Calu3 (cell line): ENCODE results near the gene HMGCLL1. TPM values are rescaled to one million over a fixed set of nuclear protein-coding genes. Genes with fewer than 3 reads are reported as not detected.

Experiments used
- BruUV-seq: library from RNA; stranded (reverse); fragments of 400-500 nt; replicated peaks from 2 replicates; lab custom pipeline; 2021; lab: Mats Ljungman, UMichigan
- CTCF ChIA-PET: fragments of 300-600 bp; sonication (Branson Sonifier 250); formaldehyde crosslinking; loops from one replicate; lab custom pipeline; 2022; ENCODE audit warnings: antibody characterized with exemption; lab: Charles Lee
- DNase-seq: peaks from one replicate; pipeline ENCODE4 v3.0.0; 2022
- H3K27ac Mint-ChIP-seq: one replicate; pipeline ENCODE4 v1.8.0; 2022; ENCODE audit warnings: mixed read lengths; ENCODE audit not compliant: unreplicated experiment
- H3K27me3 Mint-ChIP-seq: one replicate; pipeline ENCODE4 v1.8.0; 2022; ENCODE audit warnings: mixed read lengths; ENCODE audit not compliant: unreplicated experiment
- H3K36me3 Mint-ChIP-seq: one replicate; pipeline ENCODE4 v1.8.0; 2022; ENCODE audit warnings: mild to moderate bottlenecking, moderate library complexity, mixed read lengths; ENCODE audit not compliant: insufficient read depth, unreplicated experiment
- H3K4me1 Mint-ChIP-seq: one replicate; pipeline ENCODE4 v1.8.0; 2022; ENCODE audit warnings: mild to moderate bottlenecking, low read depth, mixed read lengths; ENCODE audit not compliant: unreplicated experiment
- H3K4me3 Mint-ChIP-seq: one replicate; pipeline ENCODE4 v1.8.0; 2022; ENCODE audit warnings: mild to moderate bottlenecking, low read depth, moderate library complexity, mixed read lengths; ENCODE audit not compliant: unreplicated experiment
- H3K9me3 Mint-ChIP-seq: one replicate; pipeline ENCODE4 v1.8.0; 2022; ENCODE audit warnings: low read depth, mixed read lengths; ENCODE audit not compliant: unreplicated experiment
- CTCF ChIP-seq: fragments of 200-600 bp; IDR thresholded peaks from one replicate; pipeline ENCODE4 v1.8.0; 2022; ENCODE audit warnings: antibody characterized with exemption; ENCODE audit not compliant: unreplicated experiment
- intact Hi-C: fragments of 100-400 bp; cut with micrococcal nuclease; formaldehyde crosslinking; loops from one replicate; pipeline ENCODE4 v1.10.0; 2022; ENCODE audit not compliant: unreplicated experiment
- total RNA-seq: library from RNA; stranded (reverse); gene quantifications from 2 replicates; pipeline ENCODE4 v1.2.3, GENCODE V29; 2022

Gene HMGCLL1
- total RNA-seq, 1 experiment from 2014 or later, result not detected

GRCh38 chr6:55449225-55449624, 129.8 kb downstream of the HMGCLL1 start:
- H3K27me3 Mint-ChIP-seq, result no peaks in the 10 kb centered on the region
- H3K4me3 Mint-ChIP-seq, result no peak overlapping the region
- intact Hi-C loops, result loop anchor here (10.0 kb wide), 1 partner anchor 846 kb away; no protein-coding TSS in a partner anchor
- H3K36me3 Mint-ChIP-seq, result no peaks in the 10 kb centered on the region
- H3K27ac Mint-ChIP-seq, result no peak overlapping the region
- DNase-seq, result no peak
- H3K4me1 Mint-ChIP-seq, result no peaks in the 10 kb centered on the region
- CTCF ChIA-PET, result no interaction called here
- BruUV-seq, result no TSS peak
- H3K9me3 Mint-ChIP-seq, result no peaks in the 10 kb centered on the region
- TF ChIP-seq CTCF, result peak; percentile 19

GRCh38 chr6:55448451-55448850, 130.5 kb downstream of the HMGCLL1 start:
- Mint-ChIP-seq H3K4me3 (no peak overlapping the region), H3K4me1 (no peaks in the 10 kb centered on the region), H3K36me3 (no peaks in the 10 kb centered on the region), H3K27me3 (no peaks in the 10 kb centered on the region), H3K27ac (no peak overlapping the region), H3K9me3 (no peaks in the 10 kb centered on the region)
- BruUV-seq, result no TSS peak
- CTCF ChIA-PET, result interaction anchor here (1.2 kb wide), 1 partner anchor 493 kb away, joined by 3 read pairs; no protein-coding TSS in a partner anchor
- DNase-seq, result no peak
- TF ChIP-seq CTCF, result no peak
- intact Hi-C loops, result loop anchor here (10.0 kb wide), 1 partner anchor 846 kb away; no protein-coding TSS in a partner anchor

GRCh38 chr6:55447891-55448290, 131.1 kb downstream of the HMGCLL1 start:
- intact Hi-C loops, result loop anchor here (10.0 kb wide), 1 partner anchor 847 kb away; no protein-coding TSS in a partner anchor
- Mint-ChIP-seq H3K36me3 (no peaks in the 10 kb centered on the region), H3K4me1 (no peaks in the 10 kb centered on the region), H3K4me3 (no peak overlapping the region), H3K27me3 (no peaks in the 10 kb centered on the region), H3K9me3 (no peaks in the 10 kb centered on the region), H3K27ac (no peak overlapping the region)
- no TSS peak for BruUV-seq
- CTCF ChIA-PET, result interaction anchor here (0.6 to 1.2 kb wide), 2 partner anchors 494 to 1422 kb away, joined by 3 read pairs; no protein-coding TSS in a partner anchor
- TF ChIP-seq CTCF, result no peak
- DNase-seq, result no peak

- H3K9me3 Mint-ChIP-seq, result no peaks in the 10 kb centered on the region
- no peak overlapping the region for H3K4me3 Mint-ChIP-seq
- TF ChIP-seq CTCF, result peak; percentile 52
- no TSS peak for BruUV-seq
- H3K4me1 Mint-ChIP-seq, result no peaks in the 10 kb centered on the region
- CTCF ChIA-PET, result no interaction called here
- H3K27me3 Mint-ChIP-seq, result no peaks in the 10 kb centered on the region
- H3K27ac Mint-ChIP-seq, result no peak overlapping the region
- intact Hi-C loops, result loop anchor here (1.0 to 10.0 kb wide), 4 partner anchors 166 to 849 kb away; no protein-coding TSS in a partner anchor
- peak; percentile 3 for DNase-seq
- H3K36me3 Mint-ChIP-seq, result no peaks in the 10 kb centered on the region
Measured at GRCh38 chr6:55445648-55446204, 133.3 kb downstream of the HMGCLL1 start.
